ENCODE results near the gene SCP2.

The SCP2 gene

GRCh38 chr1:53069663-53070327, 142.7 kb downstream of the SCP2 start:
- DNase-seq: no peak

GRCh38 chr1:53070621-53071020, 143.5 kb downstream of the SCP2 start:
- DNase-seq: no peak

GRCh38 chr1:53071167-53071865, 144.2 kb downstream of the SCP2 start:
- DNase-seq: no peak

- DNase-seq: no peak
Observed at GRCh38 chr1:53071915-53072314, 144.8 kb downstream of the SCP2 start.

- no peak for DNase-seq
Observed at GRCh38 chr1:53073287-53073686, 146.2 kb downstream of the SCP2 start.

GRCh38 chr1:53073868-53074311, 146.8 kb downstream of the SCP2 start:
- no peak for DNase-seq

GRCh38 chr1:53074313-53075154, 147.5 kb downstream of the SCP2 start:
- no peak for DNase-seq

- DNase-seq: no peak
Observed at GRCh38 chr1:53075206-53075605, 148.1 kb downstream of the SCP2 start.

- DNase-seq: no peak
Observed at GRCh38 chr1:53075761-53076163, 148.7 kb downstream of the SCP2 start.

- DNase-seq: no peak
Observed at GRCh38 chr1:53076165-53076564, 149.1 kb downstream of the SCP2 start.

- DNase-seq: no peak
Observed at GRCh38 chr1:53076721-53077598, 149.9 kb downstream of the SCP2 start.

- no peak for DNase-seq
Observed at GRCh38 chr1:53077599-53077965, 150.5 kb downstream of the SCP2 start.

GRCh38 chr1:53078333-53079101, 151.4 kb downstream of the SCP2 start:
- DNase-seq: no peak

GRCh38 chr1:53079251-53079650, 152.2 kb downstream of the SCP2 start:
- no peak for DNase-seq

- DNase-seq: no peak
Observed at GRCh38 chr1:53080041-53080440, 153.0 kb downstream of the SCP2 start.

GRCh38 chr1:53080769-53081168, 153.7 kb downstream of the SCP2 start:
- no peak for DNase-seq

GRCh38 chr1:53081384-53082066, 154.4 kb downstream of the SCP2 start:
- DNase-seq: no peak

GRCh38 chr1:53082826-53083455, 155.9 kb downstream of the SCP2 start:
- no peak for DNase-seq

- DNase-seq: no peak
Observed at GRCh38 chr1:53083636-53084588, 156.8 kb downstream of the SCP2 start.

GRCh38 chr1:53084589-53084971, 157.5 kb downstream of the SCP2 start:
- DNase-seq: no peak
